Vagina (tissue), 2 donors: ENCODE data around the gene PRSS21. TPM values are rescaled to one million over a fixed set of nuclear protein-coding genes. Genes with fewer than 3 reads are reported as not detected.

ENCODE experiments used
- DNase-seq, 2 donors: peaks; one replicate each; pipeline ENCODE4 v3.0.0-alpha.2; 2017; ENCODE audit errors: extremely low spot score in 2 of 2
- H3K27ac ChIP-seq: fragments of 200-600 bp; sonication (generic); one replicate; pipeline ENCODE4 v1.5.1; 2019
- H3K27me3 ChIP-seq: fragments of 200-600 bp; sonication (generic); one replicate; pipeline ENCODE4 v1.5.1; 2019
- H3K36me3 ChIP-seq, 2 donors: fragments of 200-600 bp; sonication (generic); one replicate each; pipeline ENCODE4 v1.5.1; 2017 to 2019
- H3K4me1 ChIP-seq: fragments of 200-600 bp; sonication (generic); one replicate; pipeline ENCODE4 v1.5.1; 2019
- H3K4me3 ChIP-seq, 2 donors: fragments of 200-600 bp; sonication (generic); 1 replicate in 1 of 2; 2 replicates in 1 of 2; pipeline ENCODE4 v1.5.1; 2016 to 2019
- H3K9me3 ChIP-seq: fragments of 200-600 bp; sonication (generic); one replicate; pipeline ENCODE4 v1.5.1; 2019
- POLR2A ChIP-seq, 2 donors: fragments of 450-650 bp; IDR thresholded peaks; one replicate each; pipeline ENCODE4 v1.6.1; 2017; ENCODE audit warnings: antibody characterized with exemption in 2 of 2, mild to moderate bottlenecking in 2 of 2, moderate library complexity in 2 of 2
- POLR2AphosphoS5 ChIP-seq, 2 donors: sonication (generic); formaldehyde crosslinking; IDR thresholded peaks; one replicate each; pipeline ENCODE4 v1.9.0; 2017; ENCODE audit warnings: antibody characterized with exemption in 2 of 2, mild to moderate bottlenecking in 2 of 2, low read depth in 1 of 2; ENCODE audit not compliant: insufficient read depth in 1 of 2
- intact Hi-C: fragments of 100-400 bp; cut with DNase I; formaldehyde crosslinking; loops from one replicate; pipeline ENCODE4 v1.15.1; 2023
- total RNA-seq: library from RNA; depleted of rRNA; stranded (reverse); fragments of >200 nt; gene quantifications from one replicate; pipeline ENCODE4 v1.2.3, GENCODE V29; 2016
- TF ChIP-seq, protein P1 (sequence below), 3 experiments: fragments of 450-650 bp in 2 of 3; fragments of 200-600 bp in 1 of 3; sonication (generic) in 1 of 3; IDR thresholded peaks; one replicate each; pipeline ENCODE4 v1.5.1; 2017 to 2019; ENCODE audit warnings: antibody characterized with exemption in 3 of 3, mild to moderate bottlenecking in 2 of 3, moderate library complexity in 2 of 3

PRSS21 gene
- total RNA-seq, 1 donor from 2014 or later = not detected

DNA sequence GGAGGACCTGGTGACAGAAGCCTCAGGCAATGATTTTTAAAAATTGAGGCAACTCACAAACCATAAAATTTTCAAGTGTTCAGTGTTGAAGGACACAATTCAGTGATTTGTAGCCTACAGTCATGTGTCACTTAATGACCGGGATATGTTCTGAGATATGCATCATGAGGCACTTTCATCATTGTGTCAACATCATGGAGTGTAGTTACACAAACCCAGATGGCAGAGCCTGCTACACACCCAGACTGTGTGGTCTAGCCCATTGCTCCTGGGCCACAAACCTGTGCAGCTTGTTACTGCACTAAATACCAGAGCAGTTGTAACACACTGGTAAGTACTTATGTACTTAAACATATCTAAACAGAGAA is 17.2 kb upstream of the PRSS21 start:
- no peak for TF ChIP-seq POLR2A (IDR thresholded peaks at IDR 0.05)
- TF ChIP-seq POLR2AphosphoS5 (IDR thresholded peaks at IDR 0.05; ENCODE audit: insufficient read depth in 1 of 2, low read depth in 1 of 2) = no peak
- TF ChIP-seq, protein P1, sequence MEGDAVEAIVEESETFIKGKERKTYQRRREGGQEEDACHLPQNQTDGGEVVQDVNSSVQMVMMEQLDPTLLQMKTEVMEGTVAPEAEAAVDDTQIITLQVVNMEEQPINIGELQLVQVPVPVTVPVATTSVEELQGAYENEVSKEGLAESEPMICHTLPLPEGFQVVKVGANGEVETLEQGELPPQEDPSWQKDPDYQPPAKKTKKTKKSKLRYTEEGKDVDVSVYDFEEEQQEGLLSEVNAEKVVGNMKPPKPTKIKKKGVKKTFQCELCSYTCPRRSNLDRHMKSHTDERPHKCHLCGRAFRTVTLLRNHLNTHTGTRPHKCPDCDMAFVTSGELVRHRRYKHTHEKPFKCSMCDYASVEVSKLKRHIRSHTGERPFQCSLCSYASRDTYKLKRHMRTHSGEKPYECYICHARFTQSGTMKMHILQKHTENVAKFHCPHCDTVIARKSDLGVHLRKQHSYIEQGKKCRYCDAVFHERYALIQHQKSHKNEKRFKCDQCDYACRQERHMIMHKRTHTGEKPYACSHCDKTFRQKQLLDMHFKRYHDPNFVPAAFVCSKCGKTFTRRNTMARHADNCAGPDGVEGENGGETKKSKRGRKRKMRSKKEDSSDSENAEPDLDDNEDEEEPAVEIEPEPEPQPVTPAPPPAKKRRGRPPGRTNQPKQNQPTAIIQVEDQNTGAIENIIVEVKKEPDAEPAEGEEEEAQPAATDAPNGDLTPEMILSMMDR (IDR thresholded peaks at IDR 0.05) = no peak
- DNase-seq = no peak
- no peak overlapping the region for H3K27ac ChIP-seq

DNA sequence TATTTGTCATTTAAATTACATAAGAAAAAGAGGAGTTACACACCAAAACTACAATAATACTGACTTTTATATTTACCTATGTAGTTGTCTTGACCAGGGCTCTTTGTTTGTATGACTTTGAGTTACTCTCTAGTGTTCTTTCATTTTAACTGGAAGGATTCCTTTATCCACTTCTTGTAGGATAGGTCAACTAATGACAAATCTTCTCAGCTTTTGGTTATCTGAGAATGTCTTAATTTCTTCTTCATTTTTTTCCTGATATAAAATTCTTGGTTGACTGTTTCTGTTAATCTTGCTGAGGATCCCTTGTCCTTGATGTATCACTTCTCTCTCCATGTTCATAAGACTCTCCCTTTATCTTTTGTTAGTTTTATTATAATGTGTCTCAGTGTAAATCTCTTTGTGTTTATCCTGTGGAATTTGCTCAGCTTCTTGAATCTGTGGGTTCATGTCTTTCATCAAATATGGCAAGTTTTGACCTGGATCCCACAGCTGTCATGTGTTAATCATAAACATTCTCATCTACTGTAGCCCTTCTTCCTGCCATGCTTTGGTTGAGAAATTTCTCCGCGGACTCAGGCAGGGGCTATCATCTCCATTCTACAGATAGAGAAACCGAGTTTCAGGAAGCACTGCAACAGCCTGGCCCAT is 13.4 kb upstream of the PRSS21 start:
- Histone ChIP-seq H3K4me3 (no peak overlapping the region), H3K36me3 (no peaks in the 10 kb centered on the region), H3K27me3 (no peaks in the 10 kb centered on the region), H3K9me3 (peaks cover 4% of the 10 kb centered on the region), H3K4me1 (no peaks in the 10 kb centered on the region), H3K27ac (no peak overlapping the region)
- intact Hi-C loops = no loop called here
- DNase-seq = no peak
- TF ChIP-seq POLR2A (IDR thresholded peaks at IDR 0.05) (no peak), POLR2AphosphoS5 (IDR thresholded peaks at IDR 0.05; ENCODE audit: insufficient read depth in 1 of 2, low read depth in 1 of 2) (no peak)
- TF ChIP-seq, protein P1 (IDR thresholded peaks at IDR 0.05) = no peak

More for the DNA sequence above, 17.2 kb upstream of the PRSS21 start:
- intact Hi-C loops = no loop called here
- H3K9me3 ChIP-seq = peaks cover 3% of the 10 kb centered on the region
- no peaks in the 10 kb centered on the region for H3K4me1 ChIP-seq
- H3K4me3 ChIP-seq = no peak overlapping the region
- no peaks in the 10 kb centered on the region for H3K27me3 ChIP-seq
- no peaks in the 10 kb centered on the region for H3K36me3 ChIP-seq

DNA sequence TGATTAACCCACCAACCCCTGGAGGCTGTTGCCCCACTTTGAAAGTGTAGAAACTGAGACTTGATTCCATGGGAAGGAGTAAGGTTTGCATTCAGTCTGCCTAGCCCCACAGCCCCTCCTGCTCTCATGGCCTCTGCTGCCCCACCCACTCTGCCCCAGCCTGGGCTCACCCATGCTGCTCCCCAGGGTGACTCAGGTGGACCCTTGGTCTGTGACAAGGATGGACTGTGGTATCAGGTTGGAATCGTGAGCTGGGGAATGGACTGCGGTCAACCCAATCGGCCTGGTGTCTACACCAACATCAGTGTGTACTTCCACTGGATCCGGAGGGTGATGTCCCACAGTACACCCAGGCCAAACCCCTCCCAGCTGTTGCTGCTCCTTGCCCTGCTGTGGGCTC is 12.3 kb upstream of the PRSS21 start:
- intact Hi-C loops = no loop called here
- Histone ChIP-seq H3K27me3 (no peaks in the 10 kb centered on the region), H3K4me1 (no peaks in the 10 kb centered on the region), H3K27ac (no peak overlapping the region), H3K9me3 (peaks cover 4% of the 10 kb centered on the region), H3K36me3 (no peaks in the 10 kb centered on the region), H3K4me3 (no peak overlapping the region)
- DNase-seq = no peak
- TF ChIP-seq, protein P1 (IDR thresholded peaks at IDR 0.05) = no peak
- no peak for TF ChIP-seq POLR2AphosphoS5 (IDR thresholded peaks at IDR 0.05; ENCODE audit: insufficient read depth in 1 of 2, low read depth in 1 of 2)
- no peak for TF ChIP-seq POLR2A (IDR thresholded peaks at IDR 0.05)

DNA sequence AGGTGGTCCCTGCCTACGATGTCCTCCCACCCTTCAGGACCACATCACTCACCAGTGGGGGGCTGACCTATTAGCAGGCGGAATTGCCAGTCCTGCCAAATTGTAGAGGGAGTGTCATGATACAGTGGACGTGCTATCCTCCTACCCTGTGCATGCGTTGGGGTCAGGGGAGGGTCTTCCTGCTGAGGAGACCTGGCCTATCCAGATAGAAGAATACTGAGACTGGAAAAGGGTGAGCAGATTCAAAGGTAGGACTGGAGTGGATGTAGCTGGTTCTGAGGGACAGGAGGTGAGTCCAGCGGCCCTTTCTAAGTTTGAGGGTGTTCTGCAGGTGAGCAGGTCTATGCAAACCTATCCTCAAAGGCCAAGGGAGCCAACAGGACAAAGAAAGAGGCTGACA is 10.8 kb upstream of the PRSS21 start:
- no peaks in the 10 kb centered on the region for H3K27me3 ChIP-seq
- H3K4me3 ChIP-seq = no peak overlapping the region
- no peaks in the 10 kb centered on the region for H3K36me3 ChIP-seq
- no peaks in the 10 kb centered on the region for H3K4me1 ChIP-seq
- peaks cover 4% of the 10 kb centered on the region for H3K9me3 ChIP-seq
- intact Hi-C loops = no loop called here
- TF ChIP-seq POLR2AphosphoS5 (IDR thresholded peaks at IDR 0.05; ENCODE audit: insufficient read depth in 1 of 2, low read depth in 1 of 2) (no peak), POLR2A (IDR thresholded peaks at IDR 0.05) (no peak)
- TF ChIP-seq, protein P1 (IDR thresholded peaks at IDR 0.05) = no peak
- DNase-seq = no peak
- H3K27ac ChIP-seq = no peak overlapping the region

DNA sequence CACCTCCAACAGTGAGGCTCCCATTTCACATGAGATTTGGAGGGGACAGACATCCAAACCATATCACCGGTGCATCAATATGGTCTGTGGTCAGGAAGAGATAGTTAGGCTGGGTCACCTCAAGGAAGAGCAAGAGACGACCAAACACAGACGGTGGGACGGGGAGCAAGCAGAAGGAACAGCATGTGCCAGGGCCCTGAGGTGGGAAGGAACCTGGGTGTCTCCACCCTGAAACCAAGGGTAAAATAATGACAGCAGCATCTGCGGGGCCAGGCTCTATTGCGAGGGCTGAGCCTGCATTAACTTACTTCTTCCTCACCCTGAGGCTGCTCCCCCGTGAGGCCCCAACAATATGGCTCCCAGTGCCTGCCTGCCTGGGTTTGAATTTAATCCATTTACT is 8.9 kb upstream of the PRSS21 start:
- no peaks in the 10 kb centered on the region for H3K4me1 ChIP-seq
- peaks cover 4% of the 10 kb centered on the region for H3K9me3 ChIP-seq
- no peak overlapping the region for H3K4me3 ChIP-seq
- no peak for DNase-seq
- TF ChIP-seq POLR2A (IDR thresholded peaks at IDR 0.05) (no peak), POLR2AphosphoS5 (IDR thresholded peaks at IDR 0.05; ENCODE audit: insufficient read depth in 1 of 2, low read depth in 1 of 2) (no peak)
- TF ChIP-seq, protein P1 (IDR thresholded peaks at IDR 0.05) = no peak
- H3K27ac ChIP-seq = no peak overlapping the region
- H3K36me3 ChIP-seq = no peaks in the 10 kb centered on the region
- intact Hi-C loops = no loop called here
- no peaks in the 10 kb centered on the region for H3K27me3 ChIP-seq
